IPS DF 4.7 (cell line): ENCODE data around the gene MAGED2.
"Not testable (repeated sequence)": the region's sequence is repeated elsewhere in the genome, so short reads cannot be mapped to it uniquely, and the experiment has no call there.

Experiments
- DNase-seq: peaks from one replicate; pipeline ENCODE4 v3.0.0-alpha.2; 2013; ENCODE audit warnings: low spot score; ENCODE audit errors: extremely low read depth

Gene MAGED2, protein sequence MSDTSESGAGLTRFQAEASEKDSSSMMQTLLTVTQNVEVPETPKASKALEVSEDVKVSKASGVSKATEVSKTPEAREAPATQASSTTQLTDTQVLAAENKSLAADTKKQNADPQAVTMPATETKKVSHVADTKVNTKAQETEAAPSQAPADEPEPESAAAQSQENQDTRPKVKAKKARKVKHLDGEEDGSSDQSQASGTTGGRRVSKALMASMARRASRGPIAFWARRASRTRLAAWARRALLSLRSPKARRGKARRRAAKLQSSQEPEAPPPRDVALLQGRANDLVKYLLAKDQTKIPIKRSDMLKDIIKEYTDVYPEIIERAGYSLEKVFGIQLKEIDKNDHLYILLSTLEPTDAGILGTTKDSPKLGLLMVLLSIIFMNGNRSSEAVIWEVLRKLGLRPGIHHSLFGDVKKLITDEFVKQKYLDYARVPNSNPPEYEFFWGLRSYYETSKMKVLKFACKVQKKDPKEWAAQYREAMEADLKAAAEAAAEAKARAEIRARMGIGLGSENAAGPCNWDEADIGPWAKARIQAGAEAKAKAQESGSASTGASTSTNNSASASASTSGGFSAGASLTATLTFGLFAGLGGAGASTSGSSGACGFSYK

GRCh38 chrX:54807524-54808108, at the start of gene MAGED2:
MAGED2 (plus strand) TSS chrX:54807745; CDS start chrX:54809332, 1,587 bp downstream.
- DNase-seq: no peak

- no peak for DNase-seq
Measured at GRCh38 chrX:54758114-54759055, 49.2 kb upstream of the MAGED2 start.

DNA sequence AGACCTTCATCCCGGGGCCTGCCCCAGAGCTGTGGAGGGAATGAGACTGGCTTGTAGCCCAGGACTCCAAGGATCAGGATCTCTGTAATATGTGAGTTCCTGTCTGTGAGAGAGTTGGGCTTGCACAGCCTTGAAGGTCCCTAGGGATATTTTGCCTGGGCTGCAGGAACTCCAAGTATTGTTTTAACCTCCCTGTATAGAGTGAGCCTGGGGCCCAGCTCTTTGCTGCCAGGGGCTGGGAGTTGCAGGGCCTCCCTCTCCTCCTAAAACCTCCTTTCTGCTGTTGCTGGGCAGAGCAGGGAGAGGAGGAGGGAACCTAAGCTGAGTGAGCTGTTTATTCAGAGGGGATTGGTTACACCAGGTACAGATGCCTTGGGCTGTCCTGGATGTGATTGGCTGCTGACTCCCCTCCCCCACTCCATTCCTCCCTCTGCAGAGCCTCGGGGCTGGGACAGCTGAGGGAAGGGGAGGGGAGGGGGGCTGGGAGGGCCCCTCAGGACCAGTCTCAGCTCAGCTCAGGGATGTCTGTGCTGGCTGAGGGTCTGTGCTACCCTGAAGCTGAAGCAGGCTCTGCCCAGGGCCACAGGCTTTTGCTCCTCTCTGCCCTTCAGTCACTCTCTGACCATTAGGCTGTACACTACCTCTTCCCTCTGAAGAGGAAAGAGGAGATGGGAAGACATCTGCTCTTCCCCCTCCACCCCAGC, 33.0 kb upstream of the MAGED2 start:
- DNase-seq: not testable (repeated sequence)

DNA sequence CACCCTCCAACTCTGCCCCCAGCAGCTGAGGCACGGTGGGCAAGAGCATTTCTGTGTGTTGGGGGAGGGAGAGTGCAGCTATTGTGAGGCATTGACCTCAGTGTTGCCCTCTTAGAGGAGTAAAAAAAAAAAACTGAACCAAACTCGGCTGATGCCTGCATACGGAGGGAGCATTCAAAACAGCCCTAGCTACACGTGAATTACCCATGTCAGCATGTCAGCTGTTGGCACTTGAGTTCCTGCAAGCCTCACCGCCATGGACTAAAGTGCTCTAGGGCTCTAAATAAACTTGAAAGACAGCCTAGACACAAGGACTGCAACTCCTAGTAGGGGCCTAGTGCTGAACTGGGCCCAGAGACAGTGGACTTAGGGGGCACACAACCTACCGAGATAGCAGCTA, 31.5 kb upstream of the MAGED2 start:
- DNase-seq: no peak

DNA sequence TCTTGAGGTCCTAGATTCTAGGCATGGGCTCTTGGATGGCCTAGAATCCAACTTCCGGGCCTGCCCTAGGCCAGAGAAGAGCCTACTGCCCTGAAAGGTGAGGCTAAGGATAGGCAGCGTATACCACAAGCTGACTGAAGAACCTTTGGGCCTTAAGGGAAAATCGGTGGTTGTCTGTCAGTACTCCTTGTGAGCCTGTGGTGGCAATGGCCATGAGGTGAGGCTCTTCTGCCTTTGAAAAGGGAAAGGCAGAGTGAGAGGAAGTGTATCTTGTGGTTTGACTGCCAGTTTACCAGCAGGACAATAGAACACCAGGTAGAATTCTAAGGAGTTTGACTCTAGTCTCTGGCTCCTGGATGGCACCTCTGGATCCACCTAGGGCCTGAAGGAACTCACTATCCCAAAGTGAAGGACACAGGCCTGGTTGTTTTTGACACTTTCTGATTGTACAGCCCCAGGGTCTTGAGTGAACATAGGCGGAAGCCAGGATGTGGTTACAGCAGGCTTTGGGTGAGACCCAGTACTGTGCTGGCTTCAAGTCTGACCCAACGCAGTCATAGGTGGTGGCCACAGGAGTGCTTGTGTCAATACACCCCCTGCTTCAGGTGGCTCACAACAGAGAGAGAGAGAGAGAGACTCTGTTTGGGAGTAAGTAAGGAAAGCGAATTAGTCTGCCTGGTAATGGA, 30.4 kb upstream of the MAGED2 start:
- DNase-seq: no peak

DNA sequence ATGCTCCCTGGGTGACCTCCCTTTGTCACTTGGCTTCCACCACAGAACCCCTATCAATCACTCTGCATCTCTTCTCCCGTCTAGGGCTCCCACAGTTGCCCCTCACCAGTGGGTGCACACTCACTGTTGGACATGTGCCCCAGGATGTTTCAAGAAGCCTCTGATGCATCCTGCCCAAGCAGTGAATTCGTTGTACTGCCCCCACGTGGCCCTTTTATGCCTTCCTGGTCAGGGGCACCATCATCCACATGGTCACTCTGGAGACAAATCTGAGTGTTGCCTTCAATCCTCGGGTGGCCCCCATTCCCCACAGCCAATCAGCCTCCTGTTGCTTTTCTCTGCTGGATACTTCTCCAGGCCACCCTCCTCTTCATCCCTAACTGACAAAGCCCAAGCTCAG, 21.6 kb upstream of the MAGED2 start:
- DNase-seq: no peak

DNA sequence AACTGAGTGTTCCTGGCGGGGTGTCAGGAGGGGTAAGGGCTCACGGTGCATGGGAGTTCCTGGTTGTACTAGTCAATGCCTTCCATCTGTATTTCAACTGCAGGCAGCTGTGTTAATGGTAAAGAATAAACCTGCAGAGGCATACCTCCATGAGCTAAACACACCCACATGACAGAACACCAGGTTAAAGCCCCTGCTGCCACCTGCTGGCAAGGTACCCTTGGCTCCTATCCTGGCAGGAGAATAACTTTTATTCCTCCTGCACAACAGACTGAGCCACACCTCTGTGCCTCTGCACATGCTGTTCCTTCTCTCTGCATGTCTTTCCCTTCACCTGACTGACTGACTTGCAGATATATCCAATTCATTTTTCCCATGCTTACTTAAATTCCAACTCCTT, 20.6 kb upstream of the MAGED2 start:
- DNase-seq: no peak

DNA sequence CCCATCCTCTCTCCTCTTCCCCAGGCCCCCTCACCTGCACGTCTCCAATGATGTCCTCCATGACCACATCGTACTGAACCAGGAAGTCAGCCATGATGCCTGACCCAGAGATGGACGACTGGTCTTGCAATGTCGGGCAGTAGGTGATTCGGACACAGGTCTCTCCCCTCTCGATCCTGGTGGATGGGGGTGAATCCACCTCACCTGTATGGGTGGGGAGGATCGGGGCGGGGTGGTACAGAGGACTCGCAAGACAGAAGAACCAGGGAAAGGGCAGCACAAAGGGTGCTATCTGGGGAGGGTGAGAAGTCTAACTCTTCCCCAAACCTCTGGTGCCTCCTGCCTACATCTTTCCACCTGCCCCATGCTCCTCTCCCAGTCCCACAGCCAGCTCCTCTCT, 19.1 kb upstream of the MAGED2 start:
- DNase-seq: no peak

- not testable (repeated sequence) for DNase-seq
Measured at GRCh38 chrX:54789405-54789804, 18.1 kb upstream of the MAGED2 start.

GRCh38 chrX:54794028-54794427, 13.5 kb upstream of the MAGED2 start:
- DNase-seq: no peak

DNA sequence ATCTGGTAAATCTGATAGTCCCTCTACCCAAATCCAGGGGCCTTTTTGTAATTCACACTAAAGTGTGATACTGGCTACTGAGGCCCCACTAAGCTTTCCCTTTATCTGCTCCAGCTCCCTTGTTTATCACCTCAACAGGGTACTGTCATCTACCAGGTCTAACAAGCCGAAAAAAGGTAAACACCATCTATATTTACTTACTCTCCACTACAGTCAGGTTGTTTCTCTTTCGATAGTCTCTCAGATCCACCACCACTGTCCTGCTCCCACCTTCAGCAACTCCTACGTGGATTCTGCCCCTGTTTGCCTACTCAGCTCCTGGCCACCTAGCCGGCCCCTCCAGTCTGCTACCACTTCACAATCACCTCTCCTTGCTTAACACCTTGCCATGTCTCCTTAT, 12.8 kb upstream of the MAGED2 start:
- no peak for DNase-seq

DNA sequence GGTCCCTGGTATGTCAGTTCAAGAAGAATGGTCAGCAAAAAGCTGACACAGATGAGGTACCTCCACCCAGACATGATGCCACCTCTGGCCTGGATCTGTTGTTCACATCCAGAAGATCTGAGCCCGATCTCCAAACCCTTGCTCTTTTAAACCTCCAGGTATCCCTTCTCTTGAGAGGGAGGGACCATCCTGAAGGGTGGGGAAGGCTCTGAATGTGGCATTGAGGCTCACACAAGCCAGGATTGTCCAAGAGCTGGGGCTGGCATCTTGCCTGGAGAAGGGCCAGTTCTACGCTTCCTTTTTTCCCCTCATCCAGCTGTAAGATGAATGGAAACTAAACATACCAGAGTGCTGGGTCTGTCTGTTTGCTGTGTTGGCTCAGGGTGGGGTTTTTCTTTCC, 9.4 kb upstream of the MAGED2 start, which contains the start of gene ITIH6:
TSS of gene ITIH6 (minus strand) at position 119 of the 400 bp plus-strand sequence. CDS start at position 74, 45 bp downstream.
- no peak for DNase-seq

DNA sequence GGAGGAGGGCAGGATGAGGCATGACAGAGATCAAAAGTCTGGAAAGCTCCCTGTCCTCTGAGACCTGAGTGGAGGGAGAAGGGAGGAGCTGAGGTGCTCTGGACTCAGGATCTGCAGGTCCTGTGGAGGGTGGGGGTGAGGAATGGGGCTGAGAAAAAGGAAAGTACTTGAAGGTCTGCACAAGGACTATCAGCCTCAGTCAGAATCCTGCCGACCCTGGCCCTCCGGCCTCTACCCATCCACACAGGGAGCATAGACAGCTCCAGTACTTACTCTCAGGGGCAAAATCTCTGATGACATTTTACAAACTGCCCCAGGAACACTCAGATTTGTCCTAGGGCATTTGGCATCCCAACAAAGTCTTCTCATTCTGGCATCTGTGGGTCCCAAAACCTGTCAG, 8.5 kb upstream of the MAGED2 start:
- no peak for DNase-seq

DNA sequence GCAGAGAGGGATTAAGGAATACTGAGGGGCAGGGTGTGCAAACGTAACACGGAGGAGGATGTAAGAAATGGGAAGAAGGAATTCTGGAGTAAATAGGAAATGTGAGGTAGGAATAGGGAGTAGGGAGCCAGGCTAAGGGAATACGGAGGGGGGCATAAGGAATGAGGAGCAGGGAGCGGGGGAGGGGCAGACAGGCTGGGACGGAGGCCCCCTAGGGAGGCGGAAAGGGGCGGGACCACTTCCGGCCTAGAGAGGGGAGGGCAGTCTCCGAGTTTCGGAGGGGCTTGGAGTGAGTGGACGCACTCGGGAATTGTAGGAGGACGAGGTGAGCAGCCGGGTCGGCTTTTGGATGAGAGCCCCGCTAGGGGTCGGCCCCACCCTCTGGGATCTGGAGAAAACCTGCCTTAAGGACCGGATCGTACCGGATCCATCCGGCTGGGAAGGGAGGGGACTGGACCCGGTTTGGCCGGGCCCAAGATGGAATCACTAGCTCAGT, 612 bp downstream of the MAGED2 start:
- DNase-seq: no peak

DNA sequence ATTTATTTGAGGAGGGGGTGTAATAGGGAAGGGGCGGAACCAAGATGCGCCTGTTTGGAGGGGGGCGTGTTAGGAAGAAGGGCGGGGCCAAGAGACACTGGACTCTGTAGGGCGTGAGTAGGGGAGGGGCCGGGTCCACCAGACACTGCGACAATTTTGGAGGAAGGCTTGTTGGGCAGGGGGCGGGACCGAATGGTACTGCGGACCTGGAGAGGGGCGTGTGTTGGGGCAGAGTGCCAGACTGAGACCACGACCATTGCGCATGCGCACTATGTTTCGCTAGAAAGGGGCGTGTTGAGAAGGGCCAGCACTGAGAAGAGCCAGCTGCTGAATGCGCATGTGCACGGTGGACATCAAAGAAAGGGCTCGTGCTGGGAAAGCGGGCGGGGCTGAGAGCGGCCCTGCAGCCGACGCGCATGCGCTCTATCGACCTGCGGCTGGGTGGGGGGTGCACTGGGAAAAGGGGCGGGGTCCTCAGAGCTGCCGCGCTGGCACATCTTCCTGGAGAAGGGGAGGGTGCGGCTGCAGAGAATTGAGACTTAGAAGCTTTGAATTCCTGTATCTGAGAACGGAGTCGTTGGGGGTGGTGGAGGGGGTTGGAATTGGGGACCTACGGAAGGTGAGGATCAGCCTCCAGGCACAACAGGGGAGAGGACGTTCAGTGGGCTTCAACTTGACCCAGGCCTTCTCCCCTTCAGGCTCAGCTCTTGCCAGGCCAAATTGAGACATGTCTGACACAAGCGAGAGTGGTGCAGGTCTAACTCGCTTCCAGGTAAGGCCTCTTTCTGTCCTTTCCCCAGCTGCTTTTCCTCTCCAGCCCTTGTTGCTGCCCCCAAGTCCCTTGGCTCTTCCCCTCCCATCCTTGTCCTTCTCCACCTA, 1.3 kb downstream of the MAGED2 start:
- DNase-seq: peak; percentile 86

GRCh38 chrX:54810532-54810931, 3.0 kb downstream of the MAGED2 start:
- no peak for DNase-seq

DNA sequence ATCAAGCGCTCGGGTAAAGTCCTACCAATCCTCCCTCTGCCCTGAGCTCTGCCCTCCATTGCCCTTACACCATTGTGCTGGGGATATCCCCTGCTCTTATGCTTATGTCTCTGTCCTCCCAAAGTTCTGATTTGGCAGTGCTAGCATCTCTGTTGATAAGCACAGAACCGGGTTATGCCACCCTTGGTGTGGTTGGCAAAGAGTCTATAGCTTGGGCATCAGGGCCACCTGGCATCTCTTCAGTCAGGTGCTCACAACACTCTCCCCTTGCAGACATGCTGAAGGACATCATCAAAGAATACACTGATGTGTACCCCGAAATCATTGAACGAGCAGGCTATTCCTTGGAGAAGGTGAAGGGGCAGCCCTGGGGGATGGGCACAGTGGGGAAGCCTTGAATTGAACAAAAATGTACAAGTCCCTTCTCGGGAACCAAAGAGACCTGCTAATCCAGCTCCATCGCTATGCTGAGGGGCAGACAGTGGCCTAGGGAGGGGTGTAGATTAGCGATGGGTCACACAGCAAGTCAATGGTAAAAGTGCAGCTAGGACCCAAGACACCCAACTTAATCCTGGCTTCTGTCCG, 3.8 kb downstream of the MAGED2 start:
- DNase-seq: no peak

DNA sequence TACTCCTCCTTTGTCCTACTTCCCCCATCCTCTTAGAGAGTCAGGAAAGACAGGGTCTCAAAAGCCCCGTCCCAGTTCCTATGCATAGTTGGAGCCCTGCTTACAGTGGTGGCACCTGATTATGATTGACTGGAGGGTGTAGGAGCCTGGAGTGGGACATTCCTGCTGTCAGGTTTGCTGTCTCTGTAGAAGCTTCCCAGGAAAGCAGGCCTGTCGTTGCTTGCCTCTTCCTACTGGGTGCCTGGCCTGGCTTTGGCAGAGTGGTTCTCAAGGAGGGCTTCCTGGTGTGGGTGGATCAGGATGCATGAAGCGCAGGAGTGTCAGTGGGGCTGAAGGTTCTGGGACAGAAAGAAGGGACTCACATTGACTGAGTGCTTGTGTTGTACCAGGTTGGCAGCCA, 4.8 kb downstream of the MAGED2 start:
- no peak for DNase-seq
